ENCODE measurements around the gene CTNND2.

GRCh38 chr5:11815916-11816315 lies 88.3 kb downstream of the CTNND2 start:
- TF ChIP-seq SMC3 (IDR thresholded peaks at IDR 0.05; ENCODE audit: low read depth, low read length): no peak
- TF ChIP-seq CHD2 (IDR thresholded peaks at IDR 0.05; ENCODE audit: low read length, partially characterized antibody): no peak
- no peak for TF ChIP-seq CTCF (IDR thresholded peaks at IDR 0.05)
- TF ChIP-seq FOXJ3 (CRISPR knock-in tag; IDR thresholded peaks at IDR 0.05): no peak
- TF ChIP-seq JUND (IDR thresholded peaks at IDR 0.05): no peak
- TF ChIP-seq MAX (IDR thresholded peaks at IDR 0.05; ENCODE audit: low read depth): no peak
- TF ChIP-seq MXI1 (IDR thresholded peaks at IDR 0.05; ENCODE audit: low read depth, low read length): no peak
- TF ChIP-seq TCF12 (IDR thresholded peaks at IDR 0.05): no peak
- TF ChIP-seq RAD21 (IDR thresholded peaks at IDR 0.05; ENCODE audit: low read length): no peak
- TF ChIP-seq USF2 (IDR thresholded peaks at IDR 0.05; ENCODE audit: borderline replicate concordance, low read depth, low read length): no peak
- TF ChIP-seq ZBTB33 (IDR thresholded peaks at IDR 0.05; ENCODE audit: borderline replicate concordance, low read depth): no peak
- TF ChIP-seq SIN3A (IDR thresholded peaks at IDR 0.05; ENCODE audit: borderline replicate concordance, low read depth, low read length): no peak
- TF ChIP-seq FOSL2 (IDR thresholded peaks at IDR 0.05; ENCODE audit: borderline replicate concordance, low read depth): no peak

Data from SK-N-SH (cell line).